Neural progenitor cell (in vitro differentiated cells): Measurements from ENCODE around the gene CIB4. TPM values are rescaled to one million over a fixed set of nuclear protein-coding genes. Genes with fewer than 3 reads are reported as not detected.
A peak's percentile ranks its signal among the peaks of the same experiment; 100 is the strongest.

Experiments
- DNase-seq: peaks from one replicate; pipeline ENCODE4 v3.0.0-alpha.2; 2016; ENCODE audit warnings: low spot score
- H2AFZ ChIP-seq: fragments of 200-600 bp; sonication (generic); replicated peaks from 2 replicates; pipeline ENCODE4 v1.6.1; 2016; ENCODE audit warnings: antibody characterized with exemption
- H3F3A ChIP-seq: fragments of 200-600 bp; sonication (generic); 2 replicates; pipeline ENCODE4 v1.6.1; 2016; ENCODE audit warnings: antibody characterized with exemption, low read depth
- H3K27ac ChIP-seq: fragments of 200-600 bp; sonication (generic); 2 replicates; pipeline ENCODE4 v1.5.1; 2016; ENCODE audit warnings: mild to moderate bottlenecking
- H3K27me3 ChIP-seq: fragments of 200-600 bp; sonication (generic); 2 replicates; pipeline ENCODE4 v1.6.1; 2016; ENCODE audit warnings: mild to moderate bottlenecking, moderate library complexity
- H3K36me3 ChIP-seq: fragments of 200-600 bp; sonication (generic); 2 replicates; pipeline ENCODE4 v1.5.1; 2016
- H3K4me1 ChIP-seq: fragments of 200-600 bp; sonication (generic); 2 replicates; pipeline ENCODE4 v1.6.1; 2016; ENCODE audit warnings: mixed run types
- H3K4me2 ChIP-seq: fragments of 200-600 bp; sonication (generic); 2 replicates; pipeline ENCODE4 v1.6.1; 2016
- H3K4me3 ChIP-seq: fragments of 200-600 bp; sonication (generic); 2 replicates; pipeline ENCODE4 v1.5.1; 2016
- H3K79me2 ChIP-seq: fragments of 200-600 bp; sonication (generic); 2 replicates; pipeline ENCODE4 v1.6.1; 2016; ENCODE audit warnings: low read depth
- H3K9ac ChIP-seq: fragments of 200-600 bp; sonication (generic); 2 replicates; pipeline ENCODE4 v1.6.1; 2016
- H3K9me3 ChIP-seq: fragments of 200-600 bp; sonication (generic); 2 replicates; pipeline ENCODE4 v1.5.1; 2016; ENCODE audit warnings: low read depth
- H4K20me1 ChIP-seq: fragments of 200-600 bp; sonication (generic); 2 replicates; pipeline ENCODE4 v1.6.1; 2016; ENCODE audit warnings: low read depth
- H3K27ac Mint-ChIP-seq: 3 replicates; pipeline ENCODE4 v1.8.0; 2021; ENCODE audit warnings: mixed read lengths
- H3K27me3 Mint-ChIP-seq: 2 replicates; pipeline ENCODE4 v1.8.0; 2022; ENCODE audit warnings: low read depth, mild to moderate bottlenecking, inconsistent platforms, moderate library complexity, mixed read lengths; ENCODE audit not compliant: insufficient read depth
- H3K36me3 Mint-ChIP-seq: 3 replicates; pipeline ENCODE4 v1.8.0; 2021; ENCODE audit warnings: mixed read lengths
- H3K4me1 Mint-ChIP-seq: 3 replicates; pipeline ENCODE4 v1.8.0; 2021; ENCODE audit warnings: mixed read lengths
- H3K4me3 Mint-ChIP-seq: 3 replicates; pipeline ENCODE4 v1.8.0; 2021; ENCODE audit warnings: mild to moderate bottlenecking, moderate library complexity, mixed read lengths
- H3K9me3 Mint-ChIP-seq: 3 replicates; pipeline ENCODE4 v1.8.0; 2020; ENCODE audit warnings: mixed read lengths
- CTCF ChIP-seq: fragments of 200-600 bp; sonication (generic); IDR thresholded peaks from 2 replicates; pipeline ENCODE4 v1.5.1; 2017; ENCODE audit warnings: antibody characterized with exemption, mild to moderate bottlenecking
- EZH2 ChIP-seq: fragments of 200-600 bp; sonication (generic); IDR thresholded peaks from 2 replicates; pipeline ENCODE4 v1.6.1; 2017; ENCODE audit warnings: antibody characterized with exemption, mild to moderate bottlenecking, moderate library complexity
- EZH2phosphoT487 ChIP-seq: fragments of 200-600 bp; sonication (generic); IDR thresholded peaks from 2 replicates; pipeline ENCODE4 v1.6.1; 2017; ENCODE audit warnings: antibody characterized with exemption
- total RNA-seq: library from RNA; depleted of rRNA; stranded (reverse); fragments of >200 nt; gene quantifications from 2 replicates; pipeline ENCODE4 v1.2.3, GENCODE V29; 2015; ENCODE audit warnings: low replicate concordance

CIB4 gene
- total RNA-seq, 1 donor from 2014 or later: not detected

GRCh38 chr2:26556309-26557243 is 84.6 kb downstream of the CIB4 start:
- no peak for DNase-seq
- Histone ChIP-seq H3K27ac (no peak overlapping the region), H3K79me2 (no peaks in the 10 kb centered on the region), H3K9ac (no peak overlapping the region), H4K20me1 (no peaks in the 10 kb centered on the region), H3K4me1 (peaks cover 20% of the 10 kb centered on the region), H3K27me3 (no peaks in the 10 kb centered on the region), H2AFZ (no peak overlapping the region), H3K36me3 (no peaks in the 10 kb centered on the region), H3K4me2 (no peak overlapping the region), H3K4me3 (no peak overlapping the region), H3F3A (peaks cover 6% of the 10 kb centered on the region), H3K9me3 (no peaks in the 10 kb centered on the region)
- TF ChIP-seq CTCF (no peak), EZH2 (no peak), EZH2phosphoT487 (no peak)
- no peak overlapping the region for H3K27ac Mint-ChIP-seq
- H3K4me1 Mint-ChIP-seq: peaks cover 39% of the 10 kb centered on the region
- no peaks in the 10 kb centered on the region for H3K36me3 Mint-ChIP-seq
- H3K4me3 Mint-ChIP-seq: no peak overlapping the region
- no peaks in the 10 kb centered on the region for H3K9me3 Mint-ChIP-seq
- H3K27me3 Mint-ChIP-seq: peaks cover 29% of the 10 kb centered on the region

- Mint-ChIP-seq H3K27me3 (peaks cover 22% of the 10 kb centered on the region), H3K4me3 (no peak overlapping the region), H3K4me1 (peaks cover 42% of the 10 kb centered on the region), H3K9me3 (no peaks in the 10 kb centered on the region), H3K27ac (no peak overlapping the region), H3K36me3 (no peaks in the 10 kb centered on the region)
- Histone ChIP-seq H3K9me3 (no peaks in the 10 kb centered on the region), H3K79me2 (no peaks in the 10 kb centered on the region), H3F3A (peaks cover 6% of the 10 kb centered on the region), H4K20me1 (no peaks in the 10 kb centered on the region), H3K4me3 (no peak overlapping the region), H3K27ac (no peak overlapping the region), H3K4me1 (peaks cover 20% of the 10 kb centered on the region), H3K9ac (no peak overlapping the region), H2AFZ (no peak overlapping the region), H3K36me3 (no peaks in the 10 kb centered on the region), H3K27me3 (no peaks in the 10 kb centered on the region), H3K4me2 (no peak overlapping the region)
- no peak for TF ChIP-seq EZH2phosphoT487
- TF ChIP-seq CTCF: no peak
- no peak for TF ChIP-seq EZH2
- DNase-seq: no peak
Measured at GRCh38 chr2:26555246-26556133, 85.7 kb downstream of the CIB4 start.

GRCh38 chr2:26552641-26553374 is 88.4 kb downstream of the CIB4 start:
- Histone ChIP-seq H4K20me1 (no peaks in the 10 kb centered on the region), H3F3A (no peaks in the 10 kb centered on the region), H3K4me2 (no peak overlapping the region), H3K27ac (no peak overlapping the region), H2AFZ (peak overlapping the region; percentile 55), H3K9ac (no peak overlapping the region), H3K9me3 (no peaks in the 10 kb centered on the region), H3K4me1 (peaks cover under 1% of the 10 kb centered on the region), H3K27me3 (no peaks in the 10 kb centered on the region), H3K79me2 (no peaks in the 10 kb centered on the region), H3K4me3 (no peak overlapping the region), H3K36me3 (no peaks in the 10 kb centered on the region)
- H3K36me3 Mint-ChIP-seq: no peaks in the 10 kb centered on the region
- TF ChIP-seq CTCF (peak; percentile 14), EZH2phosphoT487 (no peak), EZH2 (no peak)
- no peak overlapping the region for H3K4me3 Mint-ChIP-seq
- peaks cover 20% of the 10 kb centered on the region for H3K4me1 Mint-ChIP-seq
- DNase-seq: no peak
- peaks cover 18% of the 10 kb centered on the region for H3K27me3 Mint-ChIP-seq
- H3K9me3 Mint-ChIP-seq: no peaks in the 10 kb centered on the region
- H3K27ac Mint-ChIP-seq: peak overlapping the region; percentile 8
